GM23248 (cell line): ENCODE measurements around the gene PDE6B.

Experiments
- EZH2 ChIP-seq: fragments of 200-600 bp; sonication (generic); IDR thresholded peaks from 2 replicates; pipeline ENCODE4 v1.6.1; 2018; ENCODE audit warnings: antibody characterized with exemption, mild to moderate bottlenecking; ENCODE audit not compliant: insufficient read depth, poor library complexity, severe bottlenecking
- EZH2phosphoT487 ChIP-seq: fragments of 200-600 bp; sonication (generic); IDR thresholded peaks from 2 replicates; pipeline ENCODE4 v1.6.1; 2018; ENCODE audit warnings: antibody characterized with exemption, moderate library complexity, mild to moderate bottlenecking, low read depth; ENCODE audit not compliant: insufficient read depth

DNA sequence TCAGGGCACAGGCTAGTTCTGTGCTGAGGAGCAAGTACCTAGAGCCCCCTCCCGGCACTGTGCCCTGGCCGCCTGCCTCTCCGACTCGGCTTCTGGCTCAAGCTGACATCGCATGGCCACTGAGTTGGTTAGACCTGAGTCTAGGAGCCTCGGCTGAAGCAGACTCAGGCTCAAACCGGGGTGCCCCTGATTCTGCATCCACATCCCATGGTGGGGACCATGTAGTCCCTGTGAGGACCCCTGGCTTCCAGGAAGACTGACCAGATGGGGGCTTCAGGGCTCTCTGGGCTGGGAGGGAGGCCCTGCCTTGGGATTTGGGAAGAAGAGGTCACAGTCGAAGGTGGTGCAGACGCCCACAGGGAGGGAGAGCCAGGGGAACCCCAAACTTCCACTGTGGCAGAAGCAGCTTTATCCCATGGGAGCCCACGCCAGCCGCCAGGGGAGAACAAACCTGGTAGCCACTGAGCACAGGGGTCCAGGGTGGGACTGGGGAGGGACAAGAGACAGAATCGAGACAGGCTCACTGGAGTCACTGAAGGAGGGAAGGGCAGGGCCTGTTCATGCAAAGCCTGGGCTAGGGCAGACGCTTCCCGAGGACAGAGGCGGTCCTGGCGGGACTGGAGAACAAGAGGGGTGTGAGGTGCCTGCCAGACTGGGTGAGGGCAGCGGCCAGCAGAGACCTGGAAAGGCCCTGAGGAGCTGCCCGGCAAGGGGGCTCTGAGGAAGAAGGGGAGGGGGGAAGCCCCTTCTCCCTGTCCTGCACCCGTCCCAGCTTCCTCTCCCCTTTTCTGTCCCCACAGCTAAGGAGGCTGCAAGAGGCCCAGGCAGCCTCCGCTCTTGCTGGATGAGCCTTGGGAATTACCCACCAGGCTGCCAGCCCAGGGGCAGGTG is 1.1 kb downstream of the PDE6B start:
- TF ChIP-seq EZH2phosphoT487 (no peak), EZH2 (no peak)
